MM.1S (cell line): Measurements from ENCODE around the gene GUCA2A.

Source experiments
- DNase-seq: peaks from one replicate; pipeline ENCODE4 v3.0.0-alpha.2; 2015
- H2AFZ ChIP-seq: fragments of 300-600 bp; sonication (generic); 2 replicates; pipeline ENCODE4 v1.6.0; 2016; ENCODE audit warnings: antibody characterized with exemption, low read length
- H3F3A ChIP-seq: fragments of 300-600 bp; sonication (generic); 2 replicates; pipeline ENCODE4 v1.6.1; 2016; ENCODE audit warnings: mild to moderate bottlenecking, antibody characterized with exemption, low read length, moderate library complexity, mixed read lengths; ENCODE audit not compliant: insufficient read depth
- H3K27ac ChIP-seq: fragments of 300-600 bp; sonication (generic); 2 replicates; pipeline ENCODE4 v1.5.1; 2016; ENCODE audit warnings: mild to moderate bottlenecking, low read length
- H3K27me3 ChIP-seq: fragments of 300-600 bp; sonication (generic); replicated peaks from 2 replicates; pipeline ENCODE4 v1.6.0; 2016; ENCODE audit warnings: low read length; ENCODE audit not compliant: insufficient read depth
- H3K36me3 ChIP-seq: fragments of 300-600 bp; sonication (generic); replicated peaks from 2 replicates; pipeline ENCODE4 v1.6.1; 2016; ENCODE audit warnings: mild to moderate bottlenecking, low read length, mixed read lengths; ENCODE audit not compliant: insufficient read depth
- H3K4me1 ChIP-seq: fragments of 300-600 bp; sonication (generic); 2 replicates; pipeline ENCODE4 v1.6.1; 2016; ENCODE audit warnings: low read length, mixed read lengths
- H3K4me2 ChIP-seq: fragments of 300-600 bp; sonication (generic); 2 replicates; pipeline ENCODE4 v1.6.0; 2016; ENCODE audit warnings: low read depth, low read length
- H3K4me3 ChIP-seq: fragments of 300-600 bp; sonication (generic); 2 replicates; pipeline ENCODE4 v1.5.1; 2016; ENCODE audit warnings: low read length, mixed read lengths
- H3K79me2 ChIP-seq: fragments of 300-600 bp; sonication (generic); 2 replicates; pipeline ENCODE4 v1.6.1; 2016; ENCODE audit warnings: mixed run types, low read length, mixed read lengths
- H3K9ac ChIP-seq: fragments of 300-600 bp; sonication (generic); 2 replicates; pipeline ENCODE4 v1.6.1; 2016; ENCODE audit warnings: low read length, mixed read lengths
- H3K9me2 ChIP-seq: fragments of 300-600 bp; sonication (generic); replicated peaks from 2 replicates; pipeline ENCODE4 v1.6.1; 2016; ENCODE audit warnings: mild to moderate bottlenecking, low read length, mixed read lengths; ENCODE audit not compliant: insufficient read depth
- H3K9me3 ChIP-seq: fragments of 300-600 bp; sonication (generic); replicated peaks from 2 replicates; pipeline ENCODE4 v1.6.1; 2016; ENCODE audit warnings: mild to moderate bottlenecking, low read length, mixed read lengths; ENCODE audit not compliant: insufficient read depth
- H4K20me1 ChIP-seq: fragments of 300-600 bp; sonication (generic); 2 replicates; pipeline ENCODE4 v1.6.1; 2016; ENCODE audit warnings: mild to moderate bottlenecking, low read length, moderate library complexity, mixed read lengths; ENCODE audit not compliant: insufficient read depth
- EZH2 ChIP-seq: fragments of 300-600 bp; sonication (generic); optimal IDR thresholded peaks from 2 replicates; pipeline ENCODE3; 2017; ENCODE audit warnings: low read depth, mild to moderate bottlenecking, antibody characterized with exemption, low read length, mixed read lengths
- EZH2phosphoT487 ChIP-seq: fragments of 300-600 bp; sonication (generic); IDR thresholded peaks from 2 replicates; pipeline ENCODE4 v1.6.1; 2018; ENCODE audit warnings: antibody characterized with exemption, low read length
- TF ChIP-seq, protein P1 (sequence below): fragments of 300-600 bp; sonication (generic); IDR thresholded peaks from 2 replicates; pipeline ENCODE4 v1.5.1; 2016; ENCODE audit warnings: antibody characterized with exemption, low read length, mixed read lengths

GUCA2A gene

DNA sequence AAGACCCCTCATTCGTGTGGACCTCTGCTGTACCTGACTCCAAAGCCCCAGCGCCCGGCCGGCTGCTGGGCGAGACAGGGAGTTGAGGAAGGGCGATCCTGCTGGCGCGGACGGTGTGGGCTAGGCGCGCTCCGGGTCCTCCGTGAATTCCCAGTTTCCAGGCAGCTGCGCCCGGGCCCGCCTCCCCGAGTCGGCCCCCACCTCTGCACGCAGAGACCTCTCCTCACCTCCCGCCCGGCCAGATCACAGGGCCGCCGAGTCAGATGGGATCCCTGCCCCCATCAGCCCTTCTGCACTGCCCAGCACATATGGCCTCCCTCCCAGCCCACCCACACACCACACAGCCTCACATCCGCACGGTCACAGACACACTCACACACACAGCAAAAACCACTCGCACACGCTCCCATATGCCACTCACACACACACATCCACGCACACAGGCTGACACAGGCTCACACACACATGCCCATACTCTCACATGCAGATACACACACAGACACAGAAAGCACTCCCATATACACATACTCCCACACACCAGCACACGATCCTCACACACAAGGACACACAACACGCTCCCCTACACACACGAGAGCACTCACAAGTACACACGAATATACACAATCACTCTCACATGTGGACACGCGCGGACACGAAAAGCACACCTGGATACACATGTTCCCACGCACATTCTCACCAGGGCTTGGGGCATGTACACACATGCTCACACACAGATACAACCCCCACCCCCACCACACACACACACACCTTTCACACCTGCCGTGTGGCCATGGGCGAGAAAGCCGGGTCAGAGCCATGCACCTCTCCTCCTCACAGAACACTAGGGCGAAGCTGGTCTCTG is 18.6 kb downstream of the GUCA2A start:
- Histone ChIP-seq H3K4me3 (no peak overlapping the region), H3K4me1 (peaks cover 8% of the 10 kb centered on the region; the same call in 1 of the 2 replicates), H4K20me1 (no peaks in the 10 kb centered on the region), H2AFZ (no peak overlapping the region), H3K27ac (no peak overlapping the region), H3K79me2 (no peaks in the 10 kb centered on the region), H3K27me3 (no peaks in the 10 kb centered on the region), H3K4me2 (no peak overlapping the region), H3K9me2 (no peaks in the 10 kb centered on the region), H3K9ac (no peak overlapping the region), H3K36me3 (no peaks in the 10 kb centered on the region), H3K9me3 (no peaks in the 10 kb centered on the region), H3F3A (no peaks in the 10 kb centered on the region)
- DNase-seq, result no peak
- TF ChIP-seq, protein P1, sequence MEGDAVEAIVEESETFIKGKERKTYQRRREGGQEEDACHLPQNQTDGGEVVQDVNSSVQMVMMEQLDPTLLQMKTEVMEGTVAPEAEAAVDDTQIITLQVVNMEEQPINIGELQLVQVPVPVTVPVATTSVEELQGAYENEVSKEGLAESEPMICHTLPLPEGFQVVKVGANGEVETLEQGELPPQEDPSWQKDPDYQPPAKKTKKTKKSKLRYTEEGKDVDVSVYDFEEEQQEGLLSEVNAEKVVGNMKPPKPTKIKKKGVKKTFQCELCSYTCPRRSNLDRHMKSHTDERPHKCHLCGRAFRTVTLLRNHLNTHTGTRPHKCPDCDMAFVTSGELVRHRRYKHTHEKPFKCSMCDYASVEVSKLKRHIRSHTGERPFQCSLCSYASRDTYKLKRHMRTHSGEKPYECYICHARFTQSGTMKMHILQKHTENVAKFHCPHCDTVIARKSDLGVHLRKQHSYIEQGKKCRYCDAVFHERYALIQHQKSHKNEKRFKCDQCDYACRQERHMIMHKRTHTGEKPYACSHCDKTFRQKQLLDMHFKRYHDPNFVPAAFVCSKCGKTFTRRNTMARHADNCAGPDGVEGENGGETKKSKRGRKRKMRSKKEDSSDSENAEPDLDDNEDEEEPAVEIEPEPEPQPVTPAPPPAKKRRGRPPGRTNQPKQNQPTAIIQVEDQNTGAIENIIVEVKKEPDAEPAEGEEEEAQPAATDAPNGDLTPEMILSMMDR, result no peak
- no peak for TF ChIP-seq EZH2
- TF ChIP-seq EZH2phosphoT487, result no peak

DNA sequence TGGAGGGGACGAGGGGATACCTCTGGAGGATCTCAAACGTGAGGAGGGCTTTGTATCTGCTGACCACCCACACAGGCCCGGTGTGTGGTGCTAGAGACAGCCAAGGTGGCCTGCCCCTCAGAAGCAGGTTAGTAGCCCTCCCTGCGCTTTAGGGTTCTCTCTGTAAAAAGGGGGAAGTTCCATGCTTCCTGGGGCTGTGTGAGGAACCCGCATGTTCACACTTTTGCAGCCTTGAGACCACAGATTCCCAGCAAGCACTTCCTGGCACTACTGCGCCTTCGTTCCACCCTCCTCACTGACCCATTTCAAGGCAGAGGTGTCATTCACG is 19.2 kb downstream of the GUCA2A start:
- no peak overlapping the region for H2AFZ ChIP-seq
- DNase-seq, result no peak
- H3K9ac ChIP-seq, result no peak overlapping the region
- H3F3A ChIP-seq, result no peaks in the 10 kb centered on the region
- H3K79me2 ChIP-seq, result no peaks in the 10 kb centered on the region
- H3K4me3 ChIP-seq, result no peak overlapping the region
- no peak for TF ChIP-seq EZH2phosphoT487
- TF ChIP-seq EZH2, result no peak
- TF ChIP-seq, protein P1, result no peak
- H3K9me2 ChIP-seq, result no peaks in the 10 kb centered on the region
- H3K27me3 ChIP-seq, result no peaks in the 10 kb centered on the region
- no peak overlapping the region for H3K4me2 ChIP-seq
- H3K9me3 ChIP-seq, result no peaks in the 10 kb centered on the region
- H4K20me1 ChIP-seq, result no peaks in the 10 kb centered on the region
- no peaks in the 10 kb centered on the region for H3K36me3 ChIP-seq
- H3K4me1 ChIP-seq, result peaks cover 8% of the 10 kb centered on the region; the same call in 1 of the 2 replicates
- H3K27ac ChIP-seq, result no peak overlapping the region

DNA sequence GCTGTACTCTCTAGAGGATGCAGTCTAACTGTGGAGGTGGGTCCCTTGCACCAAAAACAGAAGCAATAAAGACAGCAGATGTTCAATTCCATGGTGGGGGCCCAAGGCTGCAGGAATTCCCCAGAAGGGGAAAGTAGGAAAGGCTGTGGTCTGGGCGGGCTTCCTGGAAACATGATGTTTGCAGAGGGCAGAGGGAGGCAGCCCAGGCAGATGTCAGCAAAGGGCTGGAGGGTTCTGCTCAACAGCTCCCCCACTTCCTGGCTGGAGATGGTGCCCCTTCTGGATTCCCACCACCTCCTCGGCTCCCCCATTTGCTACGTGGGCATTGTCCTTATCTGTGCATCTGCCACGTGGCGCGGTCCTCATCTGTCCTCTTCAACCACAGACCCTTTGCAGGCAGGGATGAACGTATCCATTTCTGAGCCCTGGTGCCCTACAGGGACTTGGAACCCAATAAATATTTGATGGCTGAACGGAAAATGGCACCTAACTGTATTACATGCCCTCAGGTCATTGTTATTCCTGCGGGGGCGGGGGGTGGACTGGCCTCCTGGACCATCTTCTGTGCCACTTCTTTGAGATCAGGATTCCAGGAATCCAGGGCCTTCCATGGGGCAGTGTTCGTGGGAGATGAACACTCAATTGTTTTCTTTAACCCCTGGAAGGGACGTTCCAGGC is 19.7 kb downstream of the GUCA2A start:
- H2AFZ ChIP-seq, result no peak overlapping the region
- no peaks in the 10 kb centered on the region for H3K27me3 ChIP-seq
- H3K79me2 ChIP-seq, result no peaks in the 10 kb centered on the region
- DNase-seq, result no peak
- no peak overlapping the region for H3K4me2 ChIP-seq
- peaks cover 8% of the 10 kb centered on the region; the same call in 1 of the 2 replicates for H3K4me1 ChIP-seq
- H3K9me2 ChIP-seq, result no peaks in the 10 kb centered on the region
- no peaks in the 10 kb centered on the region for H4K20me1 ChIP-seq
- TF ChIP-seq, protein P1, result no peak
- TF ChIP-seq EZH2phosphoT487, result no peak
- TF ChIP-seq EZH2, result no peak
- H3F3A ChIP-seq, result no peaks in the 10 kb centered on the region
- H3K27ac ChIP-seq, result no peak overlapping the region
- no peaks in the 10 kb centered on the region for H3K9me3 ChIP-seq
- H3K4me3 ChIP-seq, result no peak overlapping the region
- H3K9ac ChIP-seq, result no peak overlapping the region
- no peaks in the 10 kb centered on the region for H3K36me3 ChIP-seq
